DMS 273 (cell line): Measurements from ENCODE around the gene FGF2.
"Not testable (repeated sequence)": the region's sequence is repeated elsewhere in the genome, so short reads cannot be mapped to it uniquely, and the experiment has no call there.

Experiments used
- DNase-seq: peaks from one replicate; lab custom pipeline; 2025; ENCODE audit not compliant: unreplicated experiment; lab: John Stamatoyannopoulos, UW

The FGF2 gene

DNA sequence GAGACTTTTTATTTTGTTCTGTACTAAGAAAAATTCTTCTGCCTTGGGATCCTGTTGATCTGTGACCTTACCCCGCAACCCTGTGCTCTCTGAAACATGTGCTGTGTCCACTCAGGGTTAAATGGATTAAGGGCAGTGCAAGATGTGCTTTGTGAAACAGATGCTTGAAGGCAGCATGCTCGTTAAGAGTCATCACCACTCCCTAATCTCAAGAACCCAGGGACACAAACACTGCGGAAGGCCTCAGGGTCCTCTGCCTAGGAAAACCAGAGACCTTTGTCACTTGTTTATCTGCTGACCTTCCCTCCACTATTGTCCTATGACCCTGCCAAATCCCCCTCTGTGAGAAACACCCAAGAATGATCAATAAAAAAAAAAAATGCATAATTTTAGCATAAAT is 13.8 kb upstream of the FGF2 start:
- not testable (repeated sequence) for DNase-seq

DNA sequence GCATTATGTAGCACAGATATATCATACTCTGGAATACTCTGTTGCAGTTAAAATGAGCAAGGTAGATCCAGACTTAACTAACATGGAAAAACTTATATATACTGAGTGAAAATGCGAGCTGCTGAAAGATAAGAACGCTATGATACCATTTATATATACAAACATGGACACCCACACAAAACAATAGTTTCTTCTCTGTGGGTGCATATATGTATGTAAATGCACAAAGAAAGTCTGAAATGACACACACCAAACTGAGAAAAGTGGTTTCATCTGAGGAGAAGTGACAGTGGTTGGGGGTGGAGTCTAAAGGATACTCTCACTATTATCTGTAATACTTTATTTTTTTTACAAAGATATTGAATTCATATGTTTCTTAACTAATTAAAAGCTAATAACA is 12.2 kb upstream of the FGF2 start:
- DNase-seq: no peak

GRCh38 chr4:122815248-122815647 is 11.4 kb upstream of the FGF2 start:
- no peak for DNase-seq

DNA sequence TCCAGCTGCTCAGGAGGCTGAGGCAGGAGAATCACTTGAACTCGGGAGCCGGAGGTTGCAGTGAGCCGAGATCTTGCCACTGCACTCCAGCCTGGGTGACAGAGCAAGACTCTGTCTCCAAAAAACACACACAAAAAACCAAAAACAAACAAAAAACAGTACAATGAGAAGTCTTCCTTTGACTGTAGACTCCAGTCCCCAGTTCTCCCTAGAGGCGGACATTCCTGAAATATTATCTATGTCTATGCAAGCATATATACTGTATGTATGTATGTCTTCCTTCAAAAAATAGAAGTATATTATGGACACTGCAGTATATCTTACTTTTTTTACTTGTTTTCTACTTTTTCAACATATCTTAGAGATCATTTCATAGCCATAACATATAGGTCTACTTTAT is 10.2 kb upstream of the FGF2 start:
- no peak for DNase-seq

- no peak for DNase-seq
Observed at GRCh38 chr4:122819708-122820449, 6.8 kb upstream of the FGF2 start.

DNA sequence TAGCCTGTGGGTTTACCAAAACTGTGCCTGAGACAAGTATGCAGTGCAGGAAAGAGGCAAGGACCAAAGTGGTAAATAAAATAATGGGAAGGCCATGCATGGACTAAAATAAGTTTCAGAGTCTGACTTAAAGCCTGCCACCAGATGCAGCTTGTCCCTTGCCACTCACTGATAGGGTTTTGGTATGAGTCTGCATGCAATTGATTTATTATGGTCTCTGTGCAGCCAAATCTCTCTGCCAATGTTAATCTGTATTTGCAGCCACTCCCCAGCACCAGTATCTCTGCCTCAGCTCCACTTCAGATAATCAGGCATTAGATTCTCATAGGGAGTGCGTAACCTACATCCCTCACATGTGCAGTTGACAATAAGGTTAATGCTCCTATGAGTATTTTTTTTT is 5.5 kb upstream of the FGF2 start:
- no peak for DNase-seq

DNA sequence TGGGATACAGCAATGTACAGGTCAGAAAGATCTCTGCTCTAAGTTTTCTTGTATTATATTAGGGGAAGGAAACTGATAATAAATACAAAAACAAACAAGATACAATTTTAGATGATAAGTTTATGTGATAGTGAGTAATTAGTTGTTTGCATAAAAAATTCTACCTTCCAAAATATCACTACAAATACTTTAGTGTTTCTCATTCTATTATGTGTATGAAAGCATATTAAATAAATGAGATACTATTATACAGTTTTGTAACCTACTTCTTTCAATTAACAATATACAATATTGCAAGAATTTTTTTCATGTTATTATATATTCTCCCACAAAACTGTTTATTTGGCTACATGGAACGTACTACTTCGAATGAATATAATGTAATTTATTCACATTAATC is 4.2 kb upstream of the FGF2 start:
- no peak for DNase-seq

- no peak for DNase-seq
Observed at GRCh38 chr4:122823476-122823875, 3.2 kb upstream of the FGF2 start.

GRCh38 chr4:122824616-122825015 is 2.0 kb upstream of the FGF2 start:
- no peak for DNase-seq

DNA sequence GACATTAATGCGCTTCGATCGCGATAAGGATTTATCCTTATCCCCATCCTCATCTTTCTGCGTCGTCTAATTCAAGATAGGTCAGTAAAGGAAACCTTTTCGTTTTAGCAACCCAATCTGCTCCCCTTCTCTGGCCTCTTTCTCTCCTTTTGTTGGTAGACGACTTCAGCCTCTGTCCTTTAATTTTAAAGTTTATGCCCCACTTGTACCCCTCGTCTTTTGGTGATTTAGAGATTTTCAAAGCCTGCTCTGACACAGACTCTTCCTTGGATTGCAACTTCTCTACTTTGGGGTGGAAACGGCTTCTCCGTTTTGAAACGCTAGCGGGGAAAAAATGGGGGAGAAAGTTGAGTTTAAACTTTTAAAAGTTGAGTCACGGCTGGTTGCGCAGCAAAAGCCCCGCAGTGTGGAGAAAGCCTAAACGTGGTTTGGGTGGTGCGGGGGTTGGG is 528 bp upstream of the FGF2 start:
- DNase-seq: no peak

GRCh38 chr4:122827258-122827878 is 737 bp downstream of the FGF2 start:
- DNase-seq: peak; percentile 72

DNA sequence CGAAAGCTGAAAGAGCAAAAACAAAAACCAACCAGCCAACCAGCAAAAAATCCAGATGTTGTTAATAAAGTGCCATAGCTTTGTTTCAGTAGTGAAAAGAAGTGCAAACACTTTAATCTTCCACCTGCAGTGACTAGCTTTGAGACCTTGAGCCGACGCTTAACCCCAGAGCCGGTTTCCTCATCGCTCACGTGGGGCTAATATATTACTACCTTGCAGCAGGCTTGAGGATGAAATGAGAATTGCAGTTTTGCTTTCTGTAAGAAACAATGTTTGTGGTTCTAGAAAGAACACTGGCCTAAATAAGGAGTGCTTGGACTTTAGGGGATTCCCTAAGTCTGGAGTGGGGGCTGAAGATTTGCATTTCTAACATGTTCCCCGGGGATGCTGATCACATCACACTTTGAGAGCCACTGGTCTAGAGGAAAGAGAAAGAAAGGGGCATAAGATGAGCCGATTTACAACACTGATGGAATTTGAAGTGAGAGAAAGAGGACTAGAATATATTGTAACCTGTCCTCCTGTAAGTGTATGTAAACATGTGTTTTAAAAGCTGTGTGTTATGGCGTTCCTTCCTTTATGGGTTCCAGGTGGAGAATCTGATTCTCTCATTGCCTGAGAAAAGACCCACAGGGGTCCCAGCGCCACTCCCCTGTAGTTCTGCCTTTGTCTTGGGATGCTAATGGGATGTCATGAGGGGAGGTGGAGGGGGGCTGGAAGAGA is 1.4 kb downstream of the FGF2 start:
- DNase-seq: peak; percentile 73

- no peak for DNase-seq
Observed at GRCh38 chr4:122830426-122831095, 3.9 kb downstream of the FGF2 start.

- DNase-seq: no peak
Observed at GRCh38 chr4:122831515-122832196, 5.0 kb downstream of the FGF2 start.

DNA sequence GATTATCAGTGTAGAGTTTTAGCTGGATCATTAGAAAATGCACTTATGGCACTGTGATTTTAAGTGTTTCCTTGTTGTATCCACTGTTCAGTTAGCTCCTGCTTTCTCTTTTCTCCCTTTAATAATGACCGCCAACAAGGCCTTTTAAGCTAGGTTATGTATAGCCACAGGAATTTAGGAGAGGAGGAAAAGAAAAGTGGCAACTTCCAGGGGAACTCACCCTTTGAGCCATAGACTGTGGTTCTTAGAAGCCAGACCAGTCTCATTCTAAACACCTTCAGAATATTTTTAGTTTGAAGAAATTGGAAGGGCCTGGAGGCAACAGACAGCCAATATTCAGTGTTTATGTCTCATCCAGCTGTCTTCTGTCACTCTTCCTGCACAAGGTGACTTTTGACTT is 6.1 kb downstream of the FGF2 start:
- DNase-seq: no peak

DNA sequence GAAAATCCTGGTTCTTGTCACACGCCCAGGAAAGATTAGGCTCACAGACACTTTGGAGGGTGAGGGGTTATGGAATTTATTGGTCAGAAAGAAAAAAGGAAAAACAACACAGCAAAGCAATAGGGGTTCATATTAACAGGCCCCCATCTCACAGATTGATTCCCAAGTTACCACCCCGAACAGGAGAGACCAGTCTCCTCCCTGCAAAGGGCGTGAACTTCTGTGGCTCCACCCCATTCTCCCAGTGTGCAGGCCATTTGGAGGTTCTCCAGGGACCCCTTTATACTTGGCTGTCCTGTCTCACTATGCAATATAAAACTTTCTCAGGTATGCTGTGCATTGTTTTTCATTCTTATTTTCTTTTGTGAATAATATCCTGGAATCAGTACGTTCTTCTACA is 7.4 kb downstream of the FGF2 start:
- DNase-seq: no peak

- DNase-seq: no peak
Observed at GRCh38 chr4:122836941-122837340, 10.3 kb downstream of the FGF2 start.

DNA sequence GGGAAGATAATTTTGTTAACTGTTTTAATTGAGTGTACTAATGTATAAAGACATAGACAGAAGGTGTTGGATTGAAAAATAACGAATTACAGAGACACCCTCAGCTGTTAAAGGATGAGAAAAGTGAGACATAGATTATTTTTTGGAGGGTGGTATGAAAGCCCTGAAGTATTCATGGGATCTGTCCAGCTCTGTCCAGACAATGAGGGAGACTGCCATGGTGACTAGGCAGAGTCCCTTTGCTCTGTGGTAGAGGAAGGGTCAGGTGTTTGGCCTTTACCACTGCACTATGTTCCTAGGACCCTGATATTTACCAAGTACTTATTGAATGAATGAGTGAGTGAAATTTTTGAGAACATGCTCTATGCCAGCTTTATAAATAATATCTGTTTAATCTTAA is 11.4 kb downstream of the FGF2 start:
- DNase-seq: no peak

DNA sequence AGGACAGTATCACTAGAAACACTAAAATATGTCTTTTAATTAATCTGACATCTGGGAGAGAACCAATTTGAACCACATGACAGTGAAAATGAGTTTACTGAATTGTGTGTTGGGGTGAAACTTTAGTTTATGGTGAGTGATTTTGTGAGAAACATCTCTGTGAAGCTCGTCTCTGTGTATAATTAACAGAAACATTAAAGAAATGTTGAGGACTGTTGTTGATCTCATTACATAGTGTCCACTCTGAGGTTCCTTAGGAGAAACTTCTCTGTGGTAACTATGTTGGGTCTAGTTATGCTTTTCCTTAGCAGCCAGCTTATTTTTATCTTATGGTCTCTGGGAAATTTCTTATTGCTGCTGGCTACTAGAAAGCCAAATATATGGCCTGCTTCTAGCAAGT is 15.8 kb downstream of the FGF2 start:
- no peak for DNase-seq

- no peak for DNase-seq
Observed at GRCh38 chr4:122842984-122843531, 16.4 kb downstream of the FGF2 start.

GRCh38 chr4:122844391-122844790 is 17.8 kb downstream of the FGF2 start:
- DNase-seq: not testable (repeated sequence)
